ENCODE measurements around the gene EIF4G3. TPM values are rescaled to one million over a fixed set of nuclear protein-coding genes. Genes with fewer than 3 reads are reported as not detected.
"Not testable (repeated sequence)": the region's sequence is repeated elsewhere in the genome, so short reads cannot be mapped to it uniquely, and the experiment has no call there.

Gene EIF4G3
- total RNA-seq, 1 donor from 2014 or later: 39.3 TPM

- Histone ChIP-seq H3K27me3 (no peaks in the 10 kb centered on the region), H3K9me3 (no peaks in the 10 kb centered on the region), H3K36me3 (peaks cover 0 to 1% of the 10 kb centered on the region in 2 donors), H3K27ac (peak overlapping the region; percentile 96), H3K4me3 (peak overlapping the region; percentile 88), H3K4me1 (peaks cover 31% of the 10 kb centered on the region)
- DNase-seq (ENCODE audit: extremely low spot score in 2 of 2): no peak
- TF ChIP-seq POLR2AphosphoS5 (IDR thresholded peaks at IDR 0.05; ENCODE audit: insufficient read depth in 1 of 2, low read depth in 1 of 2): peak in 1 of 2 donors; percentile 18
- peak in 1 of 3 experiments; percentile 8 for TF ChIP-seq CTCF (IDR thresholded peaks at IDR 0.05)
- TF ChIP-seq POLR2A (IDR thresholded peaks at IDR 0.05): no peak
- intact Hi-C loops (cut with DNase I): no loop called here
Measured at GRCh38 chr1:21175324-21175669, 1.4 kb downstream of the EIF4G3 start.

- no peak for TF ChIP-seq POLR2A (IDR thresholded peaks at IDR 0.05)
- TF ChIP-seq CTCF (IDR thresholded peaks at IDR 0.05): no peak
- TF ChIP-seq POLR2AphosphoS5 (IDR thresholded peaks at IDR 0.05; ENCODE audit: insufficient read depth in 1 of 2, low read depth in 1 of 2): peak in 1 of 2 donors; percentile 8
- peak overlapping the region; percentile 88 for H3K4me3 ChIP-seq
- H3K27ac ChIP-seq: peak overlapping the region; percentile 96
- no peak for DNase-seq (ENCODE audit: extremely low spot score in 2 of 2)
- intact Hi-C loops (cut with DNase I): no loop called here
- H3K36me3 ChIP-seq: peaks cover 0 to 4% of the 10 kb centered on the region in 2 donors
- peaks cover 31% of the 10 kb centered on the region for H3K4me1 ChIP-seq
- no peaks in the 10 kb centered on the region for H3K27me3 ChIP-seq
- no peaks in the 10 kb centered on the region for H3K9me3 ChIP-seq
Measured at GRCh38 chr1:21174654-21175323, 1.9 kb downstream of the EIF4G3 start.

- no peak for DNase-seq (ENCODE audit: extremely low spot score in 2 of 2)
- no peaks in the 10 kb centered on the region for H3K27me3 ChIP-seq
- no peak for TF ChIP-seq POLR2A (IDR thresholded peaks at IDR 0.05)
- no peak for TF ChIP-seq POLR2AphosphoS5 (IDR thresholded peaks at IDR 0.05; ENCODE audit: insufficient read depth in 1 of 2, low read depth in 1 of 2)
- no peak for TF ChIP-seq CTCF (IDR thresholded peaks at IDR 0.05)
- intact Hi-C loops (cut with DNase I): no loop called here
- H3K4me3 ChIP-seq: peak overlapping the region; percentile 88
- peaks cover 31% of the 10 kb centered on the region for H3K4me1 ChIP-seq
- H3K27ac ChIP-seq: peak overlapping the region; percentile 96
- H3K9me3 ChIP-seq: no peaks in the 10 kb centered on the region
- H3K36me3 ChIP-seq: peaks cover 0 to 5% of the 10 kb centered on the region in 2 donors
Measured at GRCh38 chr1:21174230-21174629, 2.5 kb downstream of the EIF4G3 start.

GRCh38 chr1:21173096-21173495 is 3.6 kb downstream of the EIF4G3 start:
- Histone ChIP-seq H3K4me1 (peaks cover 31% of the 10 kb centered on the region), H3K36me3 (peaks cover 0 to 11% of the 10 kb centered on the region in 2 donors)
- H3K27me3 ChIP-seq; H3K9me3 ChIP-seq; H3K27ac ChIP-seq; intact Hi-C loops (cut with DNase I); DNase-seq (ENCODE audit: extremely low spot score in 2 of 2); H3K4me3 ChIP-seq: not testable (repeated sequence)

GRCh38 chr1:21170837-21171236 is 5.9 kb downstream of the EIF4G3 start:
- DNase-seq (ENCODE audit: extremely low spot score in 2 of 2); H3K4me3 ChIP-seq; intact Hi-C loops (cut with DNase I); H3K9me3 ChIP-seq; H3K27me3 ChIP-seq: not testable (repeated sequence)
- H3K27ac ChIP-seq: peak overlapping the region; percentile 12
- peaks cover 0 to 11% of the 10 kb centered on the region in 2 donors for H3K36me3 ChIP-seq
- H3K4me1 ChIP-seq: peaks cover 25% of the 10 kb centered on the region

GRCh38 chr1:21168444-21168843 is 8.3 kb downstream of the EIF4G3 start:
- Histone ChIP-seq H3K4me1 (peaks cover 10% of the 10 kb centered on the region), H3K9me3 (no peaks in the 10 kb centered on the region), H3K27ac (no peak overlapping the region), H3K4me3 (no peak overlapping the region), H3K27me3 (no peaks in the 10 kb centered on the region), H3K36me3 (peaks cover 0 to 11% of the 10 kb centered on the region in 2 donors)
- intact Hi-C loops (cut with DNase I): no loop called here
- DNase-seq (ENCODE audit: extremely low spot score in 2 of 2): no peak
- TF ChIP-seq POLR2A (IDR thresholded peaks at IDR 0.05): no peak
- TF ChIP-seq POLR2AphosphoS5 (IDR thresholded peaks at IDR 0.05; ENCODE audit: insufficient read depth in 1 of 2, low read depth in 1 of 2): no peak
- TF ChIP-seq CTCF (IDR thresholded peaks at IDR 0.05): no peak
